GM12878 (cell line): Measurements from ENCODE around the gene SLC35E4.

Experiments used
- BCL11A ChIP-seq: IDR thresholded peaks from 2 replicates; pipeline ENCODE4 v1.6.1; 2011; ENCODE audit warnings: low read depth, low read length
- BHLHE40 ChIP-seq, 2 experiments: fragments of 450-650 bp in 1 of 2; IDR thresholded peaks; 2 replicates each; pipeline ENCODE4 v1.6.1; 2011 to 2017; ENCODE audit warnings: low read depth in 2 of 2, borderline replicate concordance in 1 of 2, improper control_type of control experiment in 1 of 2, low read length in 1 of 2, mild to moderate bottlenecking in 1 of 2
- CTCF ChIP-seq, 3 experiments: IDR thresholded peaks in 2 of 3; conservative IDR thresholded peaks in 1 of 3; 2 replicates each; pipeline ENCODE4 v1.5.1; 2011; ENCODE audit warnings: low read depth in 3 of 3, low read length in 3 of 3, mild to moderate bottlenecking in 3 of 3, control low read depth in 2 of 3, moderate library complexity in 2 of 3, inconsistent platforms in 1 of 3, mixed read lengths in 1 of 3; ENCODE audit not compliant: control insufficient read depth in 2 of 3, insufficient read depth in 1 of 3; ENCODE audit errors: extremely low read depth in 1 of 3
- EP300 ChIP-seq, 2 experiments: fragments of 150-350 bp in 1 of 2; IDR thresholded peaks; 2 replicates each; pipeline ENCODE4 v1.6.1; 2011 to 2012; ENCODE audit warnings: low read depth in 2 of 2, low read length in 2 of 2, borderline replicate concordance in 1 of 2, improper control_type of control experiment in 1 of 2, inconsistent platforms in 1 of 2; ENCODE audit not compliant: control insufficient read depth in 1 of 2
- HDAC6 ChIP-seq: fragments of 200-600 bp; sonication (generic); IDR thresholded peaks from one replicate; pipeline ENCODE4 v1.8.0; 2017; ENCODE audit warnings: antibody characterized with exemption; ENCODE audit not compliant: unreplicated experiment
- MTA2 ChIP-seq: fragments of 450-650 bp; IDR thresholded peaks from 2 replicates; pipeline ENCODE4 v1.6.1; 2016; ENCODE audit warnings: low read depth, mild to moderate bottlenecking, moderate library complexity
- MXI1 ChIP-seq: fragments of 150-350 bp; IDR thresholded peaks from 2 replicates; pipeline ENCODE4 v1.6.1; 2011; ENCODE audit warnings: low read depth, mild to moderate bottlenecking, inconsistent platforms, low read length, improper control_type of control experiment

- TF ChIP-seq BCL11A (no peak), EP300 (IDR thresholded peaks at IDR 0.05; ENCODE audit: borderline replicate concordance in 1 of 2, control insufficient read depth in 1 of 2, low read depth in 2 of 2, low read length in 2 of 2) (no peak), MXI1 (no peak), BHLHE40 (IDR thresholded peaks at IDR 0.05; ENCODE audit: borderline replicate concordance in 1 of 2, low read depth in 2 of 2, low read length in 1 of 2) (no peak), CTCF (IDR thresholded peaks at IDR 0.05 in 2 of 3, conservative IDR thresholded peaks at IDR 0.05 in 1 of 3; ENCODE audit: control insufficient read depth in 2 of 3, extremely low read depth in 1 of 3, insufficient read depth in 1 of 3, low read depth in 3 of 3, low read length in 3 of 3) (no peak), MTA2 (no peak), HDAC6 (no peak)
Measured at GRCh38 chr22:30596886-30597285, 38.7 kb upstream of the SLC35E4 start.
